Natural killer cell (primary cell): ENCODE results near the gene ENDOU. TPM values are rescaled to one million over a fixed set of nuclear protein-coding genes. Genes with fewer than 3 reads are reported as not detected.

Experiments used
- ATAC-seq, 3 donors: fragments of 150-1000 bp in 2 of 3; fragments of 200-7000 bp in 1 of 3; cut with Tn5 transposase; 1 replicate in 1 of 3; 2 replicates in 2 of 3; pipeline ENCODE4 v1.10.0; 2021; ENCODE audit warnings: mild to moderate bottlenecking in 2 of 3, moderate library complexity in 2 of 3
- DNase-seq, 2 donors: peaks; one replicate each; pipeline versions ENCODE4 v3.0.0 to v3.0.0-alpha.2; 2013 to 2021; ENCODE audit warnings: mixed read lengths in 1 of 2
- H3K27ac ChIP-seq: one replicate; pipeline ENCODE4 v1.5.1; 2013; ENCODE audit warnings: mild to moderate bottlenecking, low read length
- H3K27me3 ChIP-seq: one replicate; pipeline ENCODE4 v1.6.1; 2013; ENCODE audit warnings: low read length; ENCODE audit not compliant: control insufficient read depth, insufficient read depth
- H3K36me3 ChIP-seq: one replicate; pipeline ENCODE4 v1.6.1; 2013; ENCODE audit warnings: low read length; ENCODE audit not compliant: control insufficient read depth, insufficient read depth
- H3K4me1 ChIP-seq: one replicate; pipeline ENCODE4 v1.6.1; 2013; ENCODE audit warnings: low read length; ENCODE audit not compliant: control insufficient read depth, insufficient read depth
- H3K4me3 ChIP-seq: one replicate; pipeline ENCODE4 v1.5.1; 2013; ENCODE audit warnings: low read length
- H3K9me3 ChIP-seq: one replicate; pipeline ENCODE4 v1.6.1; 2013; ENCODE audit warnings: low read length; ENCODE audit not compliant: control insufficient read depth, insufficient read depth
- H3K27ac Mint-ChIP-seq, 2 donors: one replicate each; pipeline ENCODE4 v1.8.0; 2022; ENCODE audit warnings: mild to moderate bottlenecking in 2 of 2, mixed read lengths in 2 of 2, moderate library complexity in 1 of 2
- H3K27me3 Mint-ChIP-seq, 2 donors: one replicate each; pipeline ENCODE4 v1.8.0; 2022; ENCODE audit warnings: low read depth in 2 of 2, mixed read lengths in 2 of 2
- H3K36me3 Mint-ChIP-seq: one replicate; pipeline ENCODE4 v1.8.0; 2022; ENCODE audit warnings: mixed read lengths
- H3K4me1 Mint-ChIP-seq, 2 donors: one replicate each; pipeline ENCODE4 v1.8.0; 2022; ENCODE audit warnings: mixed read lengths in 2 of 2
- H3K4me3 Mint-ChIP-seq: one replicate; pipeline ENCODE4 v1.8.0; 2022; ENCODE audit warnings: mild to moderate bottlenecking, moderate library complexity, mixed read lengths
- H3K9me3 Mint-ChIP-seq, 2 donors: one replicate each; pipeline ENCODE4 v1.8.0; 2022; ENCODE audit warnings: mixed read lengths in 2 of 2
- CTCF ChIP-seq: fragments of 200-600 bp; IDR thresholded peaks from one replicate; pipeline ENCODE4 v1.8.0; 2022; ENCODE audit warnings: antibody characterized with exemption
- WGBS: methylation state at CpG from one replicate; pipeline ENCODE4 v1.1.7; 2013; ENCODE audit warnings: missing lambda C conversion rate; ENCODE audit not compliant: insufficient coverage; 5-methylcytosine and 5-hydroxymethylcytosine counted together
- intact Hi-C: fragments of 100-400 bp; cut with micrococcal nuclease; formaldehyde crosslinking; loops from one replicate; pipeline ENCODE4 v1.14.2; 2022
- total RNA-seq, 4 donors: library from RNA; stranded (reverse); fragments of 120-200 nt in 1 of 4; gene quantifications; one replicate each; pipeline versions ENCODE4 v1.2.3 to v1.2.4, GENCODE V29; 2013 to 2022

The ENDOU gene
- total RNA-seq, 3 donors from 2014 or later (not counting 1 experiment from before 2014, with no cell fraction given), result 0.20 to 0.41 (median 0.24) TPM

GRCh38 chr12:47698055-47698454 is 27.2 kb downstream of the ENDOU start:
- no peaks in the 10 kb centered on the region for H3K9me3 Mint-ChIP-seq
- no peak for DNase-seq
- Histone ChIP-seq H3K27ac (no peak overlapping the region), H3K4me3 (no peak overlapping the region), H3K27me3 (no peaks in the 10 kb centered on the region), H3K4me1 (no peaks in the 10 kb centered on the region), H3K9me3 (no peaks in the 10 kb centered on the region), H3K36me3 (peaks cover 58% of the 10 kb centered on the region)
- H3K36me3 Mint-ChIP-seq, result peaks cover 22% of the 10 kb centered on the region
- intact Hi-C loops, result no loop called here
- no peak for ATAC-seq
- no peak overlapping the region for H3K4me3 Mint-ChIP-seq
- TF ChIP-seq CTCF, result no peak
- H3K27ac Mint-ChIP-seq, result no peak overlapping the region
- no peaks in the 10 kb centered on the region for H3K27me3 Mint-ChIP-seq
- peaks cover 0 to under 1% of the 10 kb centered on the region in 2 donors for H3K4me1 Mint-ChIP-seq
- WGBS, result 13% methylated on average over 1 of the region's 4 CpGs

GRCh38 chr12:47689215-47689614 is 36.1 kb downstream of the ENDOU start:
- WGBS, result 100% methylated on average over 2 of the region's 2 CpGs
- peaks cover 9% of the 10 kb centered on the region for H3K36me3 Mint-ChIP-seq

GRCh38 chr12:47687636-47688035 is 37.7 kb downstream of the ENDOU start:
- WGBS, result 97% methylated on average over 3 of the region's 3 CpGs
- intact Hi-C loops, result no loop called here

More at GRCh38 chr12:47689215-47689614, 36.1 kb downstream of the ENDOU start:
- no peaks in the 10 kb centered on the region for H3K27me3 Mint-ChIP-seq
- H3K27ac Mint-ChIP-seq, result no peak overlapping the region
- no peak overlapping the region for H3K4me3 ChIP-seq
- intact Hi-C loops, result no loop called here
- peaks cover 39% of the 10 kb centered on the region for H3K36me3 ChIP-seq
- H3K4me1 Mint-ChIP-seq, result no peaks in the 10 kb centered on the region
- H3K9me3 ChIP-seq, result no peaks in the 10 kb centered on the region
- no peaks in the 10 kb centered on the region for H3K4me1 ChIP-seq
- H3K27ac ChIP-seq, result no peak overlapping the region
- DNase-seq, result no peak
- H3K27me3 ChIP-seq, result no peaks in the 10 kb centered on the region
- TF ChIP-seq CTCF, result no peak
- no peaks in the 10 kb centered on the region for H3K9me3 Mint-ChIP-seq
- no peak for ATAC-seq
- H3K4me3 Mint-ChIP-seq, result no peak overlapping the region

More at GRCh38 chr12:47687636-47688035, 37.7 kb downstream of the ENDOU start:
- Histone ChIP-seq H3K36me3 (peaks cover 32% of the 10 kb centered on the region), H3K4me3 (no peak overlapping the region), H3K9me3 (no peaks in the 10 kb centered on the region), H3K4me1 (no peaks in the 10 kb centered on the region), H3K27me3 (no peaks in the 10 kb centered on the region), H3K27ac (no peak overlapping the region)
- no peaks in the 10 kb centered on the region for H3K36me3 Mint-ChIP-seq
- H3K27me3 Mint-ChIP-seq, result no peaks in the 10 kb centered on the region
- no peak overlapping the region for H3K27ac Mint-ChIP-seq
- ATAC-seq (no peak), DNase-seq (no peak)
- H3K9me3 Mint-ChIP-seq, result no peaks in the 10 kb centered on the region
- no peak overlapping the region for H3K4me3 Mint-ChIP-seq
- no peak for TF ChIP-seq CTCF
- H3K4me1 Mint-ChIP-seq, result no peaks in the 10 kb centered on the region
